Stimulated activated CD4-positive, alpha-beta T cell treated with anti-CD3 and anti-CD28 coated beads, TNF-alpha, amount 100 ng/mL, for 48 hours (primary cell): ENCODE data around the gene EPB41L1.

ENCODE experiments used
- DNase-seq, 3 donors: peaks; one replicate each; pipeline ENCODE4 v3.0.0-alpha.2; 2020; ENCODE audit warnings: low read depth in 3 of 3

The EPB41L1 gene

GRCh38 chr20:36154700-36155628, at the start of gene EPB41L1:
Gene EPB41L1, plus strand, starts transcription at chr20:36154740. Its CDS starts 19,038 bp downstream, at chr20:36173778.
- no peak for DNase-seq

- no peak for DNase-seq
Observed at GRCh38 chr20:36104856-36105255, 49.7 kb upstream of the EPB41L1 start.

GRCh38 chr20:36105711-36106226, 48.8 kb upstream of the EPB41L1 start:
- DNase-seq, result no peak

- no peak for DNase-seq
Observed at GRCh38 chr20:36106606-36107005, 47.9 kb upstream of the EPB41L1 start.

GRCh38 chr20:36107881-36108280, 46.7 kb upstream of the EPB41L1 start:
- DNase-seq, result no peak

GRCh38 chr20:36109251-36109947, 45.1 kb upstream of the EPB41L1 start:
- DNase-seq, result no peak

- DNase-seq, result no peak
Observed at GRCh38 chr20:36110994-36111393, 43.5 kb upstream of the EPB41L1 start.

GRCh38 chr20:36112112-36112511, 42.4 kb upstream of the EPB41L1 start:
- no peak for DNase-seq

GRCh38 chr20:36113036-36113435, 41.5 kb upstream of the EPB41L1 start:
- no peak for DNase-seq

- no peak for DNase-seq
Observed at GRCh38 chr20:36113566-36114250, 40.8 kb upstream of the EPB41L1 start.

GRCh38 chr20:36114707-36115106, 39.8 kb upstream of the EPB41L1 start:
- no peak for DNase-seq

- DNase-seq, result no peak
Observed at GRCh38 chr20:36115925-36116324, 38.6 kb upstream of the EPB41L1 start.

GRCh38 chr20:36116807-36117441, 37.6 kb upstream of the EPB41L1 start:
- DNase-seq, result no peak

GRCh38 chr20:36117638-36118037, 36.9 kb upstream of the EPB41L1 start:
- no peak for DNase-seq

- DNase-seq, result no peak
Observed at GRCh38 chr20:36118371-36118770, 36.2 kb upstream of the EPB41L1 start.

- DNase-seq, result no peak
Observed at GRCh38 chr20:36119537-36119936, 35.0 kb upstream of the EPB41L1 start.

- no peak for DNase-seq
Observed at GRCh38 chr20:36120241-36120640, 34.3 kb upstream of the EPB41L1 start.

- DNase-seq, result no peak
Observed at GRCh38 chr20:36120991-36121390, 33.5 kb upstream of the EPB41L1 start.

GRCh38 chr20:36121981-36122930, 32.3 kb upstream of the EPB41L1 start:
- DNase-seq, result no peak

- no peak for DNase-seq
Observed at GRCh38 chr20:36122931-36123288, 31.6 kb upstream of the EPB41L1 start.

GRCh38 chr20:36125097-36125496, 29.4 kb upstream of the EPB41L1 start:
- DNase-seq, result no peak
